GM12864 (cell line): ENCODE data around the gene CLSTN2.

ENCODE experiments used
- DNase-seq: peaks from one replicate; pipeline ENCODE4 v3.0.0-alpha.2; 2011; ENCODE audit warnings: low read depth
- H3K4me3 ChIP-seq: 2 replicates; pipeline ENCODE4 v1.5.1; 2011; ENCODE audit warnings: mild to moderate bottlenecking, low read depth, low read length, control low read depth
- TF ChIP-seq, protein P1 (sequence below): IDR thresholded peaks from 2 replicates; pipeline ENCODE4 v1.5.1; 2011; ENCODE audit warnings: low read depth, mild to moderate bottlenecking, moderate library complexity, low read length, control low read depth, inconsistent platforms; ENCODE audit errors: missing control alignments

The CLSTN2 gene

GRCh38 chr3:140427786-140428185 is 492.8 kb downstream of the CLSTN2 start:
- TF ChIP-seq, protein P1, sequence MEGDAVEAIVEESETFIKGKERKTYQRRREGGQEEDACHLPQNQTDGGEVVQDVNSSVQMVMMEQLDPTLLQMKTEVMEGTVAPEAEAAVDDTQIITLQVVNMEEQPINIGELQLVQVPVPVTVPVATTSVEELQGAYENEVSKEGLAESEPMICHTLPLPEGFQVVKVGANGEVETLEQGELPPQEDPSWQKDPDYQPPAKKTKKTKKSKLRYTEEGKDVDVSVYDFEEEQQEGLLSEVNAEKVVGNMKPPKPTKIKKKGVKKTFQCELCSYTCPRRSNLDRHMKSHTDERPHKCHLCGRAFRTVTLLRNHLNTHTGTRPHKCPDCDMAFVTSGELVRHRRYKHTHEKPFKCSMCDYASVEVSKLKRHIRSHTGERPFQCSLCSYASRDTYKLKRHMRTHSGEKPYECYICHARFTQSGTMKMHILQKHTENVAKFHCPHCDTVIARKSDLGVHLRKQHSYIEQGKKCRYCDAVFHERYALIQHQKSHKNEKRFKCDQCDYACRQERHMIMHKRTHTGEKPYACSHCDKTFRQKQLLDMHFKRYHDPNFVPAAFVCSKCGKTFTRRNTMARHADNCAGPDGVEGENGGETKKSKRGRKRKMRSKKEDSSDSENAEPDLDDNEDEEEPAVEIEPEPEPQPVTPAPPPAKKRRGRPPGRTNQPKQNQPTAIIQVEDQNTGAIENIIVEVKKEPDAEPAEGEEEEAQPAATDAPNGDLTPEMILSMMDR = no peak
- H3K4me3 ChIP-seq = no peak overlapping the region
- DNase-seq = no peak

DNA sequence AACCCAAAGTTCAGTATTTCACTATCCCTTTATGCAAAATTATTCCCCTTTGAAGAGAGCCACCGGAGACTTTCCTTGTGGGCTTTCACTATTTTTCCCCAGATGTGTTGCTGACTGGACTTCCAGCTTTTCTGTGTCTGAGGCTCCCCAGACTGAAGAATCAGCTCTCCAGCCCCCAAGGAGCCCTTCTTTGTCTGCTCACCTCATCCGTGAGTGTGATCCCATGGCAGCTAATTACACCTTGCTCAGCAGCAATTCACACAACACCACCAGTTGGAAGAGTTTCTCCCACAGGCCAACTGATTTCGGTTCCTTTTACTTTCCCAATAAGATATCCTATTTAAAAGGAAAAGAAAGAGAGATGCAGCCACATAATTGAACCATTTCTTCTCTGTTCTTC is 493.4 kb downstream of the CLSTN2 start:
- TF ChIP-seq, protein P1 = no peak
- no peak for DNase-seq
- H3K4me3 ChIP-seq = no peak overlapping the region

DNA sequence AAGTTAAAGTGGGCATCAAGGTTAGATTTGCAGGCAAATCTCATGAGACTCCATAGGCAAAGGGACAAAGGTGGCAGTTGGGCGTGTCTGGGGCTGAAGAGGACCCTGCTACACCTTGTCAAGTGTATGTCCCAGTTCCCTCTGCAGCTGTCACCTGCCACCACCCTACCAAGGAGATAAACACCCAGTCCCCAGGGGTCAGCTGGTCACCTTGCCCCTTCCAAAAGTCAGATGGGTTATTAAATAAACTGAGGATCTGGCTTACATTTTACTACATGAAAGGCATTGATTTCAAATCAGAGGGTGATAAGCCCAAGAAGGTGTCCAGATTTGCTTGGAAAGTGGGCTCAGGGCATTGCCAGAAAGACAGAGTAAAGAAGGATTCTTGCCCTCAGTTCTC is 494.8 kb downstream of the CLSTN2 start:
- TF ChIP-seq, protein P1 = no peak
- no peak overlapping the region for H3K4me3 ChIP-seq
- DNase-seq = no peak

- TF ChIP-seq, protein P1 = no peak
Observed at GRCh38 chr3:140430494-140430893, 495.5 kb downstream of the CLSTN2 start.

GRCh38 chr3:140432229-140432669 is 497.3 kb downstream of the CLSTN2 start:
- no peak for DNase-seq
- H3K4me3 ChIP-seq = no peak overlapping the region
- TF ChIP-seq, protein P1 = no peak

More at GRCh38 chr3:140430494-140430893, 495.5 kb downstream of the CLSTN2 start:
- DNase-seq = no peak
- H3K4me3 ChIP-seq = no peak overlapping the region

DNA sequence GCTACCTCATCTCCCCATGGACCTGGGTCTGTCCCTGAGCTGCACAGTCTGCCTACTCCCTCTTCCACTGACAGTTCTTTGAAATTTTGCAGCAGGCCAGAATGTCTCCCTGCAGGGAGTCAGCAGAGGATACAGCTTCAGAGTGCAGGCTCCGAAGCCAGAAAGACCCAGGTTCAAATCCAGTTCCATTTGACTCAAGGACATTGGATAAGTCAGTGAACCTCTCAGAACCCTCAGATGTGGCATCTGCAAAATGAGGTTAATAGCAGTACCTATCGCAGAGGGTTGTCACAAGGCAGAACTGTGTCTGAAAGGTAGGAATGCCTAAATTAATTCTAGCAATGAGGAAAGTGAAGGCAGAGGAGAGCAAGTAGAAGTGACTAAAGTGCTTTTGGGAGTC is 498.4 kb downstream of the CLSTN2 start:
- DNase-seq = no peak
- no peak overlapping the region for H3K4me3 ChIP-seq
- TF ChIP-seq, protein P1 = no peak

GRCh38 chr3:140434261-140434905 is 499.4 kb downstream of the CLSTN2 start:
- DNase-seq = no peak
- TF ChIP-seq, protein P1 = no peak

More at GRCh38 chr3:140434261-140434905, 499.4 kb downstream of the CLSTN2 start:
- H3K4me3 ChIP-seq = no peak overlapping the region
